GM10266 (cell line): ENCODE data around the gene GNG11.

ENCODE experiments used
- DNase-seq: peaks from one replicate; pipeline ENCODE4 v3.0.0; 2012; ENCODE audit errors: extremely low spot score
- CTCF ChIP-seq: IDR thresholded peaks from 2 replicates; pipeline ENCODE4 v1.5.1; 2012; ENCODE audit warnings: mild to moderate bottlenecking, low read depth; ENCODE audit not compliant: control insufficient read depth, insufficient read depth; ENCODE audit errors: missing control alignments

Gene GNG11

GRCh38 chr7:93927585-93927984, 6.0 kb downstream of the GNG11 start:
- no peak for DNase-seq
- no peak for TF ChIP-seq CTCF

GRCh38 chr7:93931655-93932054, 10.1 kb downstream of the GNG11 start:
- no peak for DNase-seq
- TF ChIP-seq CTCF: no peak

GRCh38 chr7:93933156-93933555, 11.6 kb downstream of the GNG11 start:
- no peak for DNase-seq
- no peak for TF ChIP-seq CTCF

- TF ChIP-seq CTCF: no peak
Measured at GRCh38 chr7:93935102-93935501, 13.6 kb downstream of the GNG11 start.

GRCh38 chr7:93937818-93938217, 16.3 kb downstream of the GNG11 start:
- no peak for DNase-seq
- TF ChIP-seq CTCF: no peak

More at GRCh38 chr7:93935102-93935501, 13.6 kb downstream of the GNG11 start:
- no peak for DNase-seq

GRCh38 chr7:93938293-93938692, 16.8 kb downstream of the GNG11 start:
- DNase-seq: no peak
- TF ChIP-seq CTCF: no peak

- DNase-seq: no peak
- no peak for TF ChIP-seq CTCF
Measured at GRCh38 chr7:93941945-93942344, 20.4 kb downstream of the GNG11 start.
